Vagina (tissue), 2 donors: ENCODE measurements around the gene SCAPER. TPM values are rescaled to one million over a fixed set of nuclear protein-coding genes. Genes with fewer than 3 reads are reported as not detected.

Source experiments
- DNase-seq, 2 donors: peaks; one replicate each; pipeline ENCODE4 v3.0.0-alpha.2; 2017; ENCODE audit errors: extremely low spot score in 2 of 2
- H3K27ac ChIP-seq: fragments of 200-600 bp; sonication (generic); one replicate; pipeline ENCODE4 v1.5.1; 2019
- H3K27me3 ChIP-seq: fragments of 200-600 bp; sonication (generic); one replicate; pipeline ENCODE4 v1.5.1; 2019
- H3K36me3 ChIP-seq, 2 donors: fragments of 200-600 bp; sonication (generic); one replicate each; pipeline ENCODE4 v1.5.1; 2017 to 2019
- H3K4me1 ChIP-seq: fragments of 200-600 bp; sonication (generic); one replicate; pipeline ENCODE4 v1.5.1; 2019
- H3K4me3 ChIP-seq, 2 donors: fragments of 200-600 bp; sonication (generic); 1 replicate in 1 of 2; 2 replicates in 1 of 2; pipeline ENCODE4 v1.5.1; 2016 to 2019
- H3K9me3 ChIP-seq: fragments of 200-600 bp; sonication (generic); one replicate; pipeline ENCODE4 v1.5.1; 2019
- POLR2A ChIP-seq, 2 donors: fragments of 450-650 bp; IDR thresholded peaks; one replicate each; pipeline ENCODE4 v1.6.1; 2017; ENCODE audit warnings: antibody characterized with exemption in 2 of 2, mild to moderate bottlenecking in 2 of 2, moderate library complexity in 2 of 2
- POLR2AphosphoS5 ChIP-seq, 2 donors: sonication (generic); formaldehyde crosslinking; IDR thresholded peaks; one replicate each; pipeline ENCODE4 v1.9.0; 2017; ENCODE audit warnings: antibody characterized with exemption in 2 of 2, mild to moderate bottlenecking in 2 of 2, low read depth in 1 of 2; ENCODE audit not compliant: insufficient read depth in 1 of 2
- intact Hi-C: fragments of 100-400 bp; cut with DNase I; formaldehyde crosslinking; loops from one replicate; pipeline ENCODE4 v1.15.1; 2023
- total RNA-seq: library from RNA; depleted of rRNA; stranded (reverse); fragments of >200 nt; gene quantifications from one replicate; pipeline ENCODE4 v1.2.3, GENCODE V29; 2016
- TF ChIP-seq, protein P1 (sequence below), 3 experiments: fragments of 450-650 bp in 2 of 3; fragments of 200-600 bp in 1 of 3; sonication (generic) in 1 of 3; IDR thresholded peaks; one replicate each; pipeline ENCODE4 v1.5.1; 2017 to 2019; ENCODE audit warnings: antibody characterized with exemption in 3 of 3, mild to moderate bottlenecking in 2 of 3, moderate library complexity in 2 of 3

The SCAPER gene
- total RNA-seq, 1 donor from 2014 or later: 51.3 TPM

DNA sequence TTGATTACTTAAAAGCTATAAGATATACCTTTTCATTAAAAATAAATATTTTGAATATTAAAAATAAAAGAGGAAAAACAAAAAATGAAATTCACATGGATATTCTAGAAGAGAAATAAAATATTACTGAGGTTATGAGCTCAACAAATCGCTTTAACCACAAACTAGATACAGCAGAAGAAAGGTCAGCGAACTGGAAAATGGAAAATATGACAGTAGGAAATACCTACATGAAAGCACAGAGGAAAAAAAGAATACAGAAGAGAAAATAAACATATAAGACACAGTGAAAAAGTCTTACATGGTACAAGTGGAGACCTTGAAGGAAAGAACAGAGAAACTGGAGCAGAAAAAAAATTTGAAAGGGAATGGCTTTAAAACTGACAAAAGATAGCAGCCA lies 33.2 kb downstream of the SCAPER start:
- no peaks in the 10 kb centered on the region for H3K4me1 ChIP-seq
- H3K36me3 ChIP-seq: peaks cover 0 to 12% of the 10 kb centered on the region in 2 donors
- no peak overlapping the region for H3K27ac ChIP-seq
- no peak for DNase-seq
- intact Hi-C loops: no loop called here
- no peaks in the 10 kb centered on the region for H3K27me3 ChIP-seq
- TF ChIP-seq POLR2A (IDR thresholded peaks at IDR 0.05) (no peak), POLR2AphosphoS5 (IDR thresholded peaks at IDR 0.05; ENCODE audit: insufficient read depth in 1 of 2, low read depth in 1 of 2) (no peak)
- TF ChIP-seq, protein P1, sequence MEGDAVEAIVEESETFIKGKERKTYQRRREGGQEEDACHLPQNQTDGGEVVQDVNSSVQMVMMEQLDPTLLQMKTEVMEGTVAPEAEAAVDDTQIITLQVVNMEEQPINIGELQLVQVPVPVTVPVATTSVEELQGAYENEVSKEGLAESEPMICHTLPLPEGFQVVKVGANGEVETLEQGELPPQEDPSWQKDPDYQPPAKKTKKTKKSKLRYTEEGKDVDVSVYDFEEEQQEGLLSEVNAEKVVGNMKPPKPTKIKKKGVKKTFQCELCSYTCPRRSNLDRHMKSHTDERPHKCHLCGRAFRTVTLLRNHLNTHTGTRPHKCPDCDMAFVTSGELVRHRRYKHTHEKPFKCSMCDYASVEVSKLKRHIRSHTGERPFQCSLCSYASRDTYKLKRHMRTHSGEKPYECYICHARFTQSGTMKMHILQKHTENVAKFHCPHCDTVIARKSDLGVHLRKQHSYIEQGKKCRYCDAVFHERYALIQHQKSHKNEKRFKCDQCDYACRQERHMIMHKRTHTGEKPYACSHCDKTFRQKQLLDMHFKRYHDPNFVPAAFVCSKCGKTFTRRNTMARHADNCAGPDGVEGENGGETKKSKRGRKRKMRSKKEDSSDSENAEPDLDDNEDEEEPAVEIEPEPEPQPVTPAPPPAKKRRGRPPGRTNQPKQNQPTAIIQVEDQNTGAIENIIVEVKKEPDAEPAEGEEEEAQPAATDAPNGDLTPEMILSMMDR (IDR thresholded peaks at IDR 0.05): no peak
- H3K4me3 ChIP-seq: no peak overlapping the region
- H3K9me3 ChIP-seq: no peaks in the 10 kb centered on the region

DNA sequence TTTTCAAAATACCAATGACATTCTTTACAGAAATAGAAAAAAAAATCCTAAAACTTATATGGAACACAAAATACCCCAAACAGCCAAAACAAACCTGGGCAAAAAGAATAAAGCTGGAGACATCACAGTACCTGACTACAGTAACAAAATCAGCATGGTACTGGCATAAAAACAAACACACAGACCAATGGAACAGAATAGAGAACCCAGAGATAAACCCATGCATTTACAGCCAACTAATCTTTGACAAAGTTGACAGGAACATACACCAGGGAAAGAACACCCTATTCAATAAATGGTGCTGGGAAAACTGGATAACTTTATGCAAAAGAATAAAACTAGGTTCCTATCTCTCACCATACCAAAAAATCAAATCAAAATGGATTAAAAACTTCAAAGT lies 36.4 kb downstream of the SCAPER start:
- no peaks in the 10 kb centered on the region for H3K9me3 ChIP-seq
- no peak for DNase-seq
- no peak overlapping the region for H3K4me3 ChIP-seq
- no peaks in the 10 kb centered on the region for H3K27me3 ChIP-seq
- TF ChIP-seq POLR2A (IDR thresholded peaks at IDR 0.05): no peak
- TF ChIP-seq, protein P1 (IDR thresholded peaks at IDR 0.05): no peak
- TF ChIP-seq POLR2AphosphoS5 (IDR thresholded peaks at IDR 0.05; ENCODE audit: insufficient read depth in 1 of 2, low read depth in 1 of 2): no peak
- H3K4me1 ChIP-seq: peaks cover 4% of the 10 kb centered on the region
- H3K36me3 ChIP-seq: no peaks in the 10 kb centered on the region
- intact Hi-C loops: no loop called here
- no peak overlapping the region for H3K27ac ChIP-seq

DNA sequence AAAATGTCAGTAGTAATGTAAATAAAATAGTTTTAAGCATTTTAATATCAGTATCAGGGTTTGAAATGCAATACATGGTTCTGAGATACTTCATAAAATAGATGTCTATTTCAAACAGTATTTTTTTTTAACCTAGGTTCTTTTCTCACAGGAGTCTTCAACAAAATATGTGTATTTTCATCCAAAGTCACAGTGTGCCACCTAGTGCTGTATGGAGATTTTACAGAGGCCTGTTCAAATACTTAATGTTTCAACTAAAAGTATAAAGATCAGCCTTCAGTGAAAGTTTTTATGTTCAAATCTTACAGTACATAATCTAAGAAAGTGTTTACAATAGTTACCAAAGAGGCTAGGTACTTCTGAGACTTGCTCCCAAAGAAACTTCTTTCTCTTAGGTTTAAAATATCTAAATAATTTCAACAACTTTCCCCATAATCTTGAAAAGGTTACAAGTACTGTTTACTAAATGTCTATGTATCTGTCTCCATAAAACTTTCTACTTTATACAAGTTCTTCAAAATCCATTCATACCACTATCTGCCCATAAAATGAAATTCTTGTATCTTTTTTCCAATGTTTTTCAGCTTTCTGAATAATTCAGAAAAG lies 38.3 kb downstream of the SCAPER start:
- H3K36me3 ChIP-seq: no peaks in the 10 kb centered on the region
- no peak for DNase-seq
- no peaks in the 10 kb centered on the region for H3K27me3 ChIP-seq
- H3K4me1 ChIP-seq: peaks cover 11% of the 10 kb centered on the region
- H3K27ac ChIP-seq: no peak overlapping the region
- TF ChIP-seq POLR2AphosphoS5 (IDR thresholded peaks at IDR 0.05; ENCODE audit: insufficient read depth in 1 of 2, low read depth in 1 of 2): no peak
- TF ChIP-seq, protein P1 (IDR thresholded peaks at IDR 0.05): peak in 1 of 3 experiments; percentile 8
- no peak for TF ChIP-seq POLR2A (IDR thresholded peaks at IDR 0.05)
- no peaks in the 10 kb centered on the region for H3K9me3 ChIP-seq
- intact Hi-C loops: no loop called here
- no peak overlapping the region for H3K4me3 ChIP-seq

DNA sequence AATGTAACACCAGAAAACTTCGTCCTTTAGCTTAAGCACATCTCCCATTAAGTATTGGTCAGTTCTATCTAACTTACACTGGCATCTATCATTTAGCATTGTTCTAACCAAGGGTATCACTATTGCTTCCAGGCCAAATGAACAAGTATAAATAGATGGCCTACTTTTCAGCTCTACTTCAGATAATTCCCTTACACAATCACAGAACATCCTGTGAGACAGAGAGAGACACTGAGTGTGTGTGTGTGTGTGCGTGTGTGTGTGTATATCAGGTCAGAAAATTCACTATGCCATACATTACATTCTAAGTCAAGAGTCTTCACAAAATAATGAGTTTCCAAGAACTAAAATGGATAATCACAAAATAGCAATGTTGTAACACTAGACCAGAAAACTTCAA lies 39.1 kb downstream of the SCAPER start:
- H3K4me1 ChIP-seq: peaks cover 11% of the 10 kb centered on the region
- intact Hi-C loops: no loop called here
- no peak overlapping the region for H3K4me3 ChIP-seq
- H3K27me3 ChIP-seq: no peaks in the 10 kb centered on the region
- TF ChIP-seq POLR2A (IDR thresholded peaks at IDR 0.05) (no peak), POLR2AphosphoS5 (IDR thresholded peaks at IDR 0.05; ENCODE audit: insufficient read depth in 1 of 2, low read depth in 1 of 2) (no peak)
- TF ChIP-seq, protein P1 (IDR thresholded peaks at IDR 0.05): no peak
- H3K36me3 ChIP-seq: no peaks in the 10 kb centered on the region
- H3K27ac ChIP-seq: no peak overlapping the region
- no peak for DNase-seq
- H3K9me3 ChIP-seq: no peaks in the 10 kb centered on the region

DNA sequence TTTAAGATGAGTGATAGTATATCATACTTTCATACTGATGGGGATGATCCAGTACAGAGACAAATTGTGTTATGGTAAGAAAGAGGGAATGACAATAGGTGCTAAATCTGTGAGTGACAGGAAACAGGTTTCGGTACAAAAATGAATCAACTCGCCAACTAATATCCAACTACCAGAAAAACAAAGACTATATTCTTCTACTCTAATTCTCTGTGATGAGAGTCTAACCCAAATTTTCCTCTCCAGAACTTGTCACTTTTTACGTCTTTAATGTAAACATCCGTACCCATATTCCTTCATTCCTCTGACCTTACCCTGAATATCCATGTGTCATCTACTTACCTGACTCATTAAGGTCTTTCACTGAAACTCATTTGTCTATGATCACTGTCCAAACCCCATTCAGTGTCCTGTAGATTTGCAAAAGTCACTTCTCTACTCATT lies 39.6 kb downstream of the SCAPER start:
- TF ChIP-seq POLR2A (IDR thresholded peaks at IDR 0.05): no peak
- H3K4me3 ChIP-seq: no peak overlapping the region
- intact Hi-C loops: no loop called here
- no peak for DNase-seq
- no peak overlapping the region for H3K27ac ChIP-seq
- peaks cover 11% of the 10 kb centered on the region for H3K4me1 ChIP-seq
- no peaks in the 10 kb centered on the region for H3K27me3 ChIP-seq
- no peaks in the 10 kb centered on the region for H3K36me3 ChIP-seq
- H3K9me3 ChIP-seq: no peaks in the 10 kb centered on the region
